Measurements from ENCODE around the gene FRG2B. TPM values are rescaled to one million over a fixed set of nuclear protein-coding genes. Genes with fewer than 3 reads are reported as not detected.
"Not testable (repeated sequence)": the region's sequence is repeated elsewhere in the genome, so short reads cannot be mapped to it uniquely, and the experiment has no call there.

Gene FRG2B
- total RNA-seq, result not detected in 2 replicates
- not detected in 2 replicates for polyA plus RNA-seq
- not detected in 2 replicates for polyA plus RNA-seq (2012)
- not detected in 2 replicates for polyA minus RNA-seq (ENCODE audit: low replicate concordance)

GRCh38 chr10:133626695-133627094 lies at the start of gene FRG2B:
Gene FRG2B (minus strand): TSS chr10:133626795. CDS start chr10:133626742, 53 bp downstream.
- not testable (repeated sequence) for H3K4me3 ChIP-seq (replicated peaks in 1 of 4; ENCODE audit: control extremely low read depth in 1 of 4, insufficient read depth in 1 of 4, low read depth in 3 of 4, low read length in 4 of 4); H3K4me2 ChIP-seq (ENCODE audit: extremely low read depth, insufficient read depth, low read length); H3K9ac ChIP-seq (ENCODE audit: insufficient read depth, low read length); H3K79me2 ChIP-seq (ENCODE audit: control insufficient read depth, insufficient read depth, low read length); H3K4me1 ChIP-seq (ENCODE audit: control insufficient read depth, extremely low read depth, insufficient read depth, low read length); H2AFZ ChIP-seq (ENCODE audit: low read length); H3K9me3 ChIP-seq (ENCODE audit: control insufficient read depth, insufficient read depth, low read depth, low read length); H4K20me1 ChIP-seq (ENCODE audit: control insufficient read depth, extremely low read depth, insufficient read depth, low read length); H3K27ac ChIP-seq (ENCODE audit: insufficient read depth, low read length); H3K36me3 ChIP-seq (ENCODE audit: control insufficient read depth, insufficient read depth, low read length); DNase-seq (ENCODE audit: low read depth in 2 of 2); H3K27me3 ChIP-seq (ENCODE audit: control insufficient read depth, insufficient read depth, low read length)

GRCh38 chr10:133667446-133667845 lies 40.9 kb upstream of the FRG2B start:
- H3K4me1 ChIP-seq (ENCODE audit: control insufficient read depth, extremely low read depth, insufficient read depth, low read length); H3K36me3 ChIP-seq (ENCODE audit: control insufficient read depth, insufficient read depth, low read length); DNase-seq (ENCODE audit: low read depth in 2 of 2); H3K79me2 ChIP-seq (ENCODE audit: control insufficient read depth, insufficient read depth, low read length); H3K9me3 ChIP-seq (ENCODE audit: control insufficient read depth, insufficient read depth, low read depth, low read length); H3K27me3 ChIP-seq (ENCODE audit: control insufficient read depth, insufficient read depth, low read length); H3K27ac ChIP-seq (ENCODE audit: insufficient read depth, low read length); H4K20me1 ChIP-seq (ENCODE audit: control insufficient read depth, extremely low read depth, insufficient read depth, low read length); H3K4me2 ChIP-seq (ENCODE audit: extremely low read depth, insufficient read depth, low read length); H2AFZ ChIP-seq (ENCODE audit: low read length); H3K4me3 ChIP-seq (replicated peaks in 1 of 4; ENCODE audit: control extremely low read depth in 1 of 4, insufficient read depth in 1 of 4, low read depth in 3 of 4, low read length in 4 of 4); H3K9ac ChIP-seq (ENCODE audit: insufficient read depth, low read length): not testable (repeated sequence)

GRCh38 chr10:133663544-133664160 lies 37.1 kb upstream of the FRG2B start:
- H3K9me3 ChIP-seq (ENCODE audit: control insufficient read depth, insufficient read depth, low read depth, low read length); H3K4me3 ChIP-seq (replicated peaks in 1 of 4; ENCODE audit: control extremely low read depth in 1 of 4, insufficient read depth in 1 of 4, low read depth in 3 of 4, low read length in 4 of 4); H2AFZ ChIP-seq (ENCODE audit: low read length); H3K36me3 ChIP-seq (ENCODE audit: control insufficient read depth, insufficient read depth, low read length); H3K4me2 ChIP-seq (ENCODE audit: extremely low read depth, insufficient read depth, low read length); H3K4me1 ChIP-seq (ENCODE audit: control insufficient read depth, extremely low read depth, insufficient read depth, low read length); H3K79me2 ChIP-seq (ENCODE audit: control insufficient read depth, insufficient read depth, low read length); H4K20me1 ChIP-seq (ENCODE audit: control insufficient read depth, extremely low read depth, insufficient read depth, low read length); H3K27me3 ChIP-seq (ENCODE audit: control insufficient read depth, insufficient read depth, low read length); H3K27ac ChIP-seq (ENCODE audit: insufficient read depth, low read length); DNase-seq (ENCODE audit: low read depth in 2 of 2); H3K9ac ChIP-seq (ENCODE audit: insufficient read depth, low read length): not testable (repeated sequence)

- H3K4me1 ChIP-seq (ENCODE audit: control insufficient read depth, extremely low read depth, insufficient read depth, low read length), result not testable (repeated sequence)
Measured at GRCh38 chr10:133661122-133661521, 34.5 kb upstream of the FRG2B start.

GRCh38 chr10:133660516-133660915 lies 33.9 kb upstream of the FRG2B start:
- H3K9ac ChIP-seq (ENCODE audit: insufficient read depth, low read length); H3K27me3 ChIP-seq (ENCODE audit: control insufficient read depth, insufficient read depth, low read length); H3K9me3 ChIP-seq (ENCODE audit: control insufficient read depth, insufficient read depth, low read depth, low read length); H3K36me3 ChIP-seq (ENCODE audit: control insufficient read depth, insufficient read depth, low read length); DNase-seq (ENCODE audit: low read depth in 2 of 2); H3K4me3 ChIP-seq (replicated peaks in 1 of 4; ENCODE audit: control extremely low read depth in 1 of 4, insufficient read depth in 1 of 4, low read depth in 3 of 4, low read length in 4 of 4); H3K4me1 ChIP-seq (ENCODE audit: control insufficient read depth, extremely low read depth, insufficient read depth, low read length); H3K27ac ChIP-seq (ENCODE audit: insufficient read depth, low read length); H3K4me2 ChIP-seq (ENCODE audit: extremely low read depth, insufficient read depth, low read length); H3K79me2 ChIP-seq (ENCODE audit: control insufficient read depth, insufficient read depth, low read length); H2AFZ ChIP-seq (ENCODE audit: low read length); H4K20me1 ChIP-seq (ENCODE audit: control insufficient read depth, extremely low read depth, insufficient read depth, low read length): not testable (repeated sequence)

More at GRCh38 chr10:133661122-133661521, 34.5 kb upstream of the FRG2B start:
- H3K27me3 ChIP-seq (ENCODE audit: control insufficient read depth, insufficient read depth, low read length); H3K79me2 ChIP-seq (ENCODE audit: control insufficient read depth, insufficient read depth, low read length); H4K20me1 ChIP-seq (ENCODE audit: control insufficient read depth, extremely low read depth, insufficient read depth, low read length); H2AFZ ChIP-seq (ENCODE audit: low read length); H3K9me3 ChIP-seq (ENCODE audit: control insufficient read depth, insufficient read depth, low read depth, low read length); DNase-seq (ENCODE audit: low read depth in 2 of 2); H3K36me3 ChIP-seq (ENCODE audit: control insufficient read depth, insufficient read depth, low read length); H3K4me3 ChIP-seq (replicated peaks in 1 of 4; ENCODE audit: control extremely low read depth in 1 of 4, insufficient read depth in 1 of 4, low read depth in 3 of 4, low read length in 4 of 4); H3K27ac ChIP-seq (ENCODE audit: insufficient read depth, low read length); H3K9ac ChIP-seq (ENCODE audit: insufficient read depth, low read length); H3K4me2 ChIP-seq (ENCODE audit: extremely low read depth, insufficient read depth, low read length): not testable (repeated sequence)

- H4K20me1 ChIP-seq (ENCODE audit: control insufficient read depth, extremely low read depth, insufficient read depth, low read length); H3K4me2 ChIP-seq (ENCODE audit: extremely low read depth, insufficient read depth, low read length); H3K9me3 ChIP-seq (ENCODE audit: control insufficient read depth, insufficient read depth, low read depth, low read length); H3K4me1 ChIP-seq (ENCODE audit: control insufficient read depth, extremely low read depth, insufficient read depth, low read length); DNase-seq (ENCODE audit: low read depth in 2 of 2); H3K36me3 ChIP-seq (ENCODE audit: control insufficient read depth, insufficient read depth, low read length); H3K27ac ChIP-seq (ENCODE audit: insufficient read depth, low read length); H3K9ac ChIP-seq (ENCODE audit: insufficient read depth, low read length); H3K4me3 ChIP-seq (replicated peaks in 1 of 4; ENCODE audit: control extremely low read depth in 1 of 4, insufficient read depth in 1 of 4, low read depth in 3 of 4, low read length in 4 of 4); H2AFZ ChIP-seq (ENCODE audit: low read length); H3K27me3 ChIP-seq (ENCODE audit: control insufficient read depth, insufficient read depth, low read length); H3K79me2 ChIP-seq (ENCODE audit: control insufficient read depth, insufficient read depth, low read length): not testable (repeated sequence)
Measured at GRCh38 chr10:133657276-133657675, 30.7 kb upstream of the FRG2B start.

GRCh38 chr10:133648872-133649455 lies 22.4 kb upstream of the FRG2B start:
- not testable (repeated sequence) for DNase-seq (ENCODE audit: low read depth in 2 of 2); H3K36me3 ChIP-seq (ENCODE audit: control insufficient read depth, insufficient read depth, low read length); H3K79me2 ChIP-seq (ENCODE audit: control insufficient read depth, insufficient read depth, low read length); H3K9me3 ChIP-seq (ENCODE audit: control insufficient read depth, insufficient read depth, low read depth, low read length); H3K4me2 ChIP-seq (ENCODE audit: extremely low read depth, insufficient read depth, low read length); H4K20me1 ChIP-seq (ENCODE audit: control insufficient read depth, extremely low read depth, insufficient read depth, low read length); H3K27ac ChIP-seq (ENCODE audit: insufficient read depth, low read length); H3K4me1 ChIP-seq (ENCODE audit: control insufficient read depth, extremely low read depth, insufficient read depth, low read length); H3K27me3 ChIP-seq (ENCODE audit: control insufficient read depth, insufficient read depth, low read length); H3K4me3 ChIP-seq (replicated peaks in 1 of 4; ENCODE audit: control extremely low read depth in 1 of 4, insufficient read depth in 1 of 4, low read depth in 3 of 4, low read length in 4 of 4); H2AFZ ChIP-seq (ENCODE audit: low read length); H3K9ac ChIP-seq (ENCODE audit: insufficient read depth, low read length)
